HCT116 (cell line): ENCODE results near the gene SIRPB2. TPM values are rescaled to one million over a fixed set of nuclear protein-coding genes. Genes with fewer than 3 reads are reported as not detected.
A peak's percentile ranks its signal among the peaks of the same experiment; 100 is the strongest.

Source experiments
- ATAC-seq: fragments of 200-7000 bp; cut with Tn5 transposase; 2 replicates; pipeline ENCODE4 v1.9.1; 2020; ENCODE audit warnings: mild to moderate bottlenecking, moderate library complexity
- BruUV-seq: library from RNA; stranded (reverse); fragments of 400-500 nt; replicated peaks from 2 replicates; lab custom pipeline; 2021; lab: Mats Ljungman, UMichigan
- CTCF ChIA-PET: fragments of 300-600 bp; sonication (Branson Sonifier 250); formaldehyde crosslinking; loops from one replicate; lab custom pipeline; 2021; ENCODE audit warnings: antibody characterized with exemption; lab: Charles Lee
- POLR2A ChIA-PET: fragments of 300-600, 350-600 bp; sonication (Branson Sonifier 250); formaldehyde crosslinking; loops from one replicate; lab custom pipeline; 2021; ENCODE audit warnings: antibody characterized with exemption; lab: Charles Lee
- RAD21 ChIA-PET, 2 experiments: fragments of 300-600 bp; sonication (Branson Sonifier 250); formaldehyde crosslinking; loops; one replicate each; lab custom pipeline; 2023; ENCODE audit warnings: low total read pairs in 2 of 2; ENCODE audit not compliant: uncharacterized antibody in 2 of 2, unreplicated experiment in 2 of 2, low non-redundant PET in 1 of 2; lab: Charles Lee
- DNase-seq: peaks from one replicate; pipeline ENCODE4 v3.0.0-alpha.2; 2010; ENCODE audit warnings: low read depth, low spot score
- H2AFZ ChIP-seq: fragments of 200-600 bp; shearing (Covaris generic), sonication (generic); 2 replicates; pipeline ENCODE4 v1.6.1; 2017; ENCODE audit warnings: low read depth, mixed run types, mixed read lengths, antibody characterized with exemption, low read length; ENCODE audit not compliant: poor library complexity, severe bottlenecking
- H3K27ac ChIP-seq: 2 replicates; pipeline ENCODE4 v1.5.1; 2012; ENCODE audit warnings: low read depth, low read length
- H3K27me3 ChIP-seq: fragments of 200-600 bp; sonication (generic); 2 replicates; pipeline ENCODE4 v1.6.1; 2016; ENCODE audit warnings: mixed run types, low read length, mixed read lengths; ENCODE audit not compliant: insufficient read depth
- H3K36me3 ChIP-seq, 2 experiments: fragments of 200-500 bp in 1 of 2; fragments of 200-600 bp in 1 of 2; sonication (Bioruptor generic) in 1 of 2; sonication (generic) in 1 of 2; 2 replicates each; pipeline versions ENCODE4 v1.5.1 to v1.6.1; 2014 to 2016; ENCODE audit warnings: low read length in 2 of 2, inconsistent platforms in 1 of 2, mixed read lengths in 1 of 2, mixed run types in 1 of 2; ENCODE audit not compliant: insufficient read depth in 2 of 2, control insufficient read depth in 1 of 2
- H3K4me1 ChIP-seq, 2 experiments: fragments of 200-600 bp in 1 of 2; sonication (generic) in 1 of 2; 2 replicates each; pipeline versions ENCODE4 v1.5.1 to v1.6.1; 2012 to 2017; ENCODE audit warnings: low read length in 2 of 2, inconsistent platforms in 1 of 2, mild to moderate bottlenecking in 1 of 2, mixed read lengths in 1 of 2, mixed run types in 1 of 2, moderate library complexity in 1 of 2; ENCODE audit not compliant: insufficient read depth in 2 of 2, control insufficient read depth in 1 of 2
- H3K4me2 ChIP-seq: fragments of 200-600 bp; sonication (generic); 2 replicates; pipeline ENCODE4 v1.6.1; 2017; ENCODE audit warnings: mixed run types, low read length, mixed read lengths
- H3K4me3 ChIP-seq, 2 experiments: fragments of 200-600 bp in 1 of 2; sonication (generic) in 1 of 2; replicated peaks in 1 of 2; 2 replicates each; pipeline ENCODE4 v1.5.1; 2011 to 2016; ENCODE audit warnings: low read length in 2 of 2, control low read depth in 1 of 2, low read depth in 1 of 2, mild to moderate bottlenecking in 1 of 2, mixed read lengths in 1 of 2, mixed run types in 1 of 2
- H3K79me2 ChIP-seq: fragments of 200-600 bp; sonication (generic); 2 replicates; pipeline ENCODE4 v1.6.1; 2017; ENCODE audit warnings: mild to moderate bottlenecking, mixed run types, low read length, moderate library complexity, mixed read lengths; ENCODE audit not compliant: insufficient read depth
- H3K9ac ChIP-seq: fragments of 200-600 bp; sonication (generic); 2 replicates; pipeline ENCODE4 v1.6.1; 2016; ENCODE audit warnings: low read length, mixed read lengths
- H3K9me2 ChIP-seq: fragments of 200-600 bp; sonication (generic), shearing (Covaris generic); 2 replicates; pipeline ENCODE4 v1.6.1; 2017; ENCODE audit warnings: mixed run types, mild to moderate bottlenecking, moderate library complexity; ENCODE audit not compliant: insufficient read depth
- H3K9me3 ChIP-seq, 2 experiments: fragments of 200-500 bp in 1 of 2; fragments of 200-600 bp in 1 of 2; sonication (Bioruptor generic) in 1 of 2; sonication (generic) in 1 of 2; 2 replicates each; pipeline ENCODE4 v1.6.1; 2014 to 2017; ENCODE audit warnings: low read length in 2 of 2, mixed read lengths in 2 of 2, inconsistent platforms in 1 of 2, low read depth in 1 of 2, mild to moderate bottlenecking in 1 of 2, mixed run types in 1 of 2, moderate library complexity in 1 of 2; ENCODE audit not compliant: control insufficient read depth in 1 of 2, insufficient read depth in 1 of 2
- H4K20me1 ChIP-seq: fragments of 200-600 bp; sonication (generic), shearing (Covaris generic); 2 replicates; pipeline ENCODE4 v1.6.1; 2017; ENCODE audit warnings: mixed run types, mild to moderate bottlenecking, moderate library complexity; ENCODE audit not compliant: insufficient read depth
- EZH2 ChIP-seq: fragments of 200-600 bp; sonication (generic); IDR thresholded peaks from 2 replicates; pipeline ENCODE4 v1.6.1; 2017; ENCODE audit warnings: antibody characterized with exemption, mixed run types
- RAD21 ChIP-seq: IDR thresholded peaks from 2 replicates; pipeline ENCODE4 v1.6.1; 2012; ENCODE audit warnings: low read depth, mild to moderate bottlenecking
- SP1 ChIP-seq: IDR thresholded peaks from 2 replicates; pipeline ENCODE4 v1.6.1; 2012; ENCODE audit warnings: low read depth
- SRF ChIP-seq: IDR thresholded peaks from 2 replicates; pipeline ENCODE4 v1.6.1; 2012; ENCODE audit warnings: low read depth
- TCF7L2 ChIP-seq: IDR thresholded peaks from 2 replicates; pipeline ENCODE4 v1.7.0; 2011; ENCODE audit warnings: borderline replicate concordance, inconsistent platforms; ENCODE audit not compliant: insufficient read depth, insufficient read length; ENCODE audit errors: extremely low read depth
- ZNF274 ChIP-seq: fragments of 200-500 bp; sonication (Bioruptor generic); IDR thresholded peaks from 2 replicates; pipeline ENCODE4 v1.6.1; 2014; ENCODE audit warnings: mild to moderate bottlenecking, low read depth, low read length, inconsistent platforms
- intact Hi-C: fragments of 100-400 bp; cut with micrococcal nuclease; formaldehyde crosslinking; loops from 2 replicates; pipeline ENCODE4 v1.10.0; 2022
- total RNA-seq: library from RNA; stranded (reverse); gene quantifications from one replicate; pipeline ENCODE4 v1.2.1, GENCODE V29; 2021; ENCODE audit not compliant: unreplicated experiment
- TF ChIP-seq, protein P1 (sequence below), 3 experiments: fragments of 200-600 bp in 1 of 3; sonication (generic) in 1 of 3; IDR thresholded peaks in 2 of 3; conservative IDR thresholded peaks in 1 of 3; 2 replicates each; pipeline ENCODE4 v1.5.1; 2012 to 2017; ENCODE audit warnings: low read depth in 2 of 3, low read length in 2 of 3, antibody characterized with exemption in 1 of 3, borderline replicate concordance in 1 of 3, control low read depth in 1 of 3, mild to moderate bottlenecking in 1 of 3, mixed read lengths in 1 of 3, mixed run types in 1 of 3, moderate library complexity in 1 of 3; ENCODE audit not compliant: insufficient read depth in 1 of 3
- TF ChIP-seq, protein P2 (sequence below): IDR thresholded peaks from 2 replicates; pipeline ENCODE4 v1.6.1; 2012

SIRPB2 gene
- total RNA-seq, 1 experiment from 2014 or later: not detected

DNA sequence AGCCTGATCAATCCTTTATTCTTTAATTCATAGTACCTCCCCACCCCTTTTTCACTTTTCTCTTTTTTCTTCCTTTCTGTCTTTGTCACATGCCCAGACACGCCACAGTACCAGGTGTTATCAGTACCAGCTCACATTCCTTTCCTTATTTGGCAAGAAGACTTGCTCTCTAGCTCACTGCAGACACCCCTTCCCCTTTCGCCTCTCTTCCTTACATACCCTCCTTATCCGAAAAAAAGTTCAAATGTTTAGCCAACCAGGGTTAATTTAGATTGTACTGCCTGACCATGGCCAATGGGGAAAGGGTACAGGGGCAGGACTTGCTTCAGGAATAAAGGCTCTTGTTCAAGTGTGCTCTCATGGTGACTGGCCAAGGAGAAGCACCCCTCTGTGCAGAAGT is 9.3 kb upstream of the SIRPB2 start:
- BruUV-seq: no TSS peak
- no peak for DNase-seq
- ChIA-PET POLR2A (no interaction called here), RAD21 (no interaction called here), CTCF (no interaction called here)
- Histone ChIP-seq H2AFZ (peak overlapping the region; percentile 66), H3K36me3 (no peaks in the 10 kb centered on the region), H3K4me1 (peaks cover 4 to 28% of the 10 kb centered on the region in 2 experiments), H3K4me2 (peak overlapping the region; percentile 33; the same call in 1 of the 2 replicates), H3K9ac (no peak overlapping the region), H3K79me2 (no peaks in the 10 kb centered on the region), H3K27ac (no peak overlapping the region), H3K27me3 (no peaks in the 10 kb centered on the region), H3K9me3 (no peaks in the 10 kb centered on the region), H4K20me1 (no peaks in the 10 kb centered on the region), H3K4me3 (no peak overlapping the region), H3K9me2 (no peaks in the 10 kb centered on the region)
- no peak for TF ChIP-seq TCF7L2
- no peak for TF ChIP-seq SP1
- TF ChIP-seq, protein P1, sequence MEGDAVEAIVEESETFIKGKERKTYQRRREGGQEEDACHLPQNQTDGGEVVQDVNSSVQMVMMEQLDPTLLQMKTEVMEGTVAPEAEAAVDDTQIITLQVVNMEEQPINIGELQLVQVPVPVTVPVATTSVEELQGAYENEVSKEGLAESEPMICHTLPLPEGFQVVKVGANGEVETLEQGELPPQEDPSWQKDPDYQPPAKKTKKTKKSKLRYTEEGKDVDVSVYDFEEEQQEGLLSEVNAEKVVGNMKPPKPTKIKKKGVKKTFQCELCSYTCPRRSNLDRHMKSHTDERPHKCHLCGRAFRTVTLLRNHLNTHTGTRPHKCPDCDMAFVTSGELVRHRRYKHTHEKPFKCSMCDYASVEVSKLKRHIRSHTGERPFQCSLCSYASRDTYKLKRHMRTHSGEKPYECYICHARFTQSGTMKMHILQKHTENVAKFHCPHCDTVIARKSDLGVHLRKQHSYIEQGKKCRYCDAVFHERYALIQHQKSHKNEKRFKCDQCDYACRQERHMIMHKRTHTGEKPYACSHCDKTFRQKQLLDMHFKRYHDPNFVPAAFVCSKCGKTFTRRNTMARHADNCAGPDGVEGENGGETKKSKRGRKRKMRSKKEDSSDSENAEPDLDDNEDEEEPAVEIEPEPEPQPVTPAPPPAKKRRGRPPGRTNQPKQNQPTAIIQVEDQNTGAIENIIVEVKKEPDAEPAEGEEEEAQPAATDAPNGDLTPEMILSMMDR (IDR thresholded peaks at IDR 0.05 in 2 of 3, conservative IDR thresholded peaks at IDR 0.05 in 1 of 3; ENCODE audit: borderline replicate concordance in 1 of 3, insufficient read depth in 1 of 3, low read depth in 2 of 3, low read length in 2 of 3): no peak
- TF ChIP-seq ZNF274: no peak
- no peak for TF ChIP-seq EZH2
- no peak for TF ChIP-seq RAD21
- peak; percentile 81 for TF ChIP-seq SRF
- TF ChIP-seq, protein P2, sequence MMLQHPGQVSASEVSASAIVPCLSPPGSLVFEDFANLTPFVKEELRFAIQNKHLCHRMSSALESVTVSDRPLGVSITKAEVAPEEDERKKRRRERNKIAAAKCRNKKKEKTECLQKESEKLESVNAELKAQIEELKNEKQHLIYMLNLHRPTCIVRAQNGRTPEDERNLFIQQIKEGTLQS: no peak
- intact Hi-C loops: no loop called here
- no peak for ATAC-seq
